Measurements from ENCODE around the gene TMEM181.

TMEM181 gene

DNA sequence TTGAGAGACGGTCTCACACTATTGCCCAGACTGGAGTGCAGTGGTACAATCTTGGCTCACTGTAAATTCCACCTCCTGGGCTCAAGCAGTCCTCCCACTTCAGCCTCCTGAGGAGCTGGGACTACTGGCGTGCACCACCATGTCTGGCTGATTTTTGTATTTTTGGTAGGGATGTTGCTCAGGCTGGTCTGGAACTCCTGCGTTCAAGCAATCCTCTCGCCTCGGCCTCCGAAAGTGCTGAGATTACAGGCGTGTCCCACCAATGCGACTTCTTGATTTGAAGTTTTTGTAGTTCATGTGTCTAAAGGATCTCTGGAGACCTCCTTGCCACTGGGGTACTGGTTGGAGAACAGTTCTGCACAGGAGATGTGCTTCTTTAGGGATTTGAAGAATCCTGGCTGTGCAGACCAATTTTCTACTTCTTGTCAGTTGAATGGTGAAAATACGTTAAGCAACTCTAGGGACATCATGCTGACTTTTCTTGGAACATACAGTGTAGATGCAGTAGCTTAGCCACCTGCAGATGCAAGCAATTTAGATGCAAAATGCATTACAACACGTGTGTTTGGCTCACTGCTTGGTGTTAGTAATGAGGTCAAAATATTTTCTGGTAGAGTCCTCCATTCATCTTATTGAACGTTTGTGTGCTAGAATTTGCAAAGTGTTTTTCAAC lies 118.2 kb downstream of the TMEM181 start:
- H3K4me1 ChIP-seq (ENCODE audit: control insufficient read depth, insufficient read depth, low read length), result no peaks in the 10 kb centered on the region
- no peaks in the 10 kb centered on the region for H3K36me3 ChIP-seq (ENCODE audit: control insufficient read depth in 2 of 2, insufficient read depth in 2 of 2, low read length in 2 of 2)
- no peaks in the 10 kb centered on the region for H3K9me3 ChIP-seq (ENCODE audit: control insufficient read depth in 2 of 2, low read length in 2 of 2)
- H3K9ac ChIP-seq (ENCODE audit: low read length in 2 of 2), result no peak overlapping the region
- H3K27ac ChIP-seq (ENCODE audit: low read length), result no peak overlapping the region
- no peaks in the 10 kb centered on the region for H3K27me3 ChIP-seq (ENCODE audit: control insufficient read depth in 1 of 2, insufficient read depth in 2 of 2, low read length in 2 of 2)
- H3K4me3 ChIP-seq (ENCODE audit: low read length in 2 of 2), result no peak overlapping the region

DNA sequence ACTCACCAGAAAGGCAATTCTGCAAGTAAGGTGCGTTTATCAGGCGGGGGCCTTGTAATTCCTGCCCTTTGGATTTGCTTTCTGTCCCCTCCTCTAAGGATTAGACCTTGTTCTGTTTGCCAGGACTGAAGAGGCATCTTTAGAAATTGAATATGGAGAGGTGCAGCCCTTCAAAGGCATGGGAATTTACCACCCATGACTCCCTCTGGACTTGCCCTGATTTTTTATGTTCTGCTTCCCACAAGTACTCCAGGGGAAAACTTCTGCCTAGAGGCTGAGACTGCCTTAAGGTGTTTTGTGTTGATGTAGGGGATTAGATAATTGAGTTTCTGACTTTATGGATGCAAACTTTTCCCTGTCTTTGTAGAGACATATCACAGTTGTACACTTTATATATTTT lies 120.1 kb downstream of the TMEM181 start:
- Histone ChIP-seq H3K27ac (ENCODE audit: low read length) (no peak overlapping the region), H3K9me3 (ENCODE audit: control insufficient read depth in 2 of 2, low read length in 2 of 2) (no peaks in the 10 kb centered on the region), H3K36me3 (ENCODE audit: control insufficient read depth in 2 of 2, insufficient read depth in 2 of 2, low read length in 2 of 2) (no peaks in the 10 kb centered on the region), H3K4me3 (ENCODE audit: low read length in 2 of 2) (no peak overlapping the region), H3K27me3 (ENCODE audit: control insufficient read depth in 1 of 2, insufficient read depth in 2 of 2, low read length in 2 of 2) (no peaks in the 10 kb centered on the region), H3K4me1 (ENCODE audit: control insufficient read depth, insufficient read depth, low read length) (no peaks in the 10 kb centered on the region), H3K9ac (ENCODE audit: low read length in 2 of 2) (no peak overlapping the region)

DNA sequence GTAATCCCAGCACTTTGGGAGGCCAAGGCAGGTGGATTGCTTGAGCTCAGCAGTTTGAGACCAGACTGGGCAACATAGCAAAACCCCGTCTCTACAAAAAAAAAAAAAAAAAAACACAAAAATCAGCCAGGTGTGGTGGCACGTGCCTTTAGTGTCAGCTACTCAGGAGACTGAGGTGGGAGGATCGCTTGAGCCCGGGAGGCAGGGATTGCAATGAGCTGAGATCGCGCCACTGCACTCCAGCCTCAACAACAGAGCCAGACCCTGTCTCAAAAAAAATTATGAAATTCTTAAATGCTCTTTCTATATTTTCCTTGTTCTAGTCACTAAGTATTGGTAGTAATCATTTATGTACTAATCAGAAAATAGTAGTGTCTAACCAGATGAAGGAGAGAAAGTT lies 120.6 kb downstream of the TMEM181 start:
- no peaks in the 10 kb centered on the region for H3K27me3 ChIP-seq (ENCODE audit: control insufficient read depth in 1 of 2, insufficient read depth in 2 of 2, low read length in 2 of 2)

DNA sequence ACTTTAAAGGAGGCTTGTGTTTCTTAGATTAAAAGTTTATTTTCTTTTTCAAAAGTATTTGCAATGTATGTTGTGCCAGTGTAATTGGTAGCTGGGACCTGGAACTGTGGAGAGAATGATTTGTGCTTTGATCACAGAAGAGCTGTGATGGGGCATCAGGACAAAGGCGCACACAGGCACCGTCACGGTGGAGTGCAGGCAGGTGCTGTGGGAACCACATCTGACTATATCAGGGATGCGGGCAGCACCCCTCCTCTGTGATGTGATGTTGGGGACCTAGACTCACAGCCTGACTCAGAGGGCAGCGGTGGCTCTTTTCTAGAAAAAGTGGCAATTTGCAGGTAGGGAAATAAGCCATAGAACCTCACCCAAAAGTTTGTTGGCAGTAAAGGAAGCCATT lies 124.4 kb downstream of the TMEM181 start:
- Histone ChIP-seq H3K4me1 (ENCODE audit: control insufficient read depth, insufficient read depth, low read length) (no peaks in the 10 kb centered on the region), H3K36me3 (ENCODE audit: control insufficient read depth in 2 of 2, insufficient read depth in 2 of 2, low read length in 2 of 2) (no peaks in the 10 kb centered on the region), H3K9me3 (ENCODE audit: control insufficient read depth in 2 of 2, low read length in 2 of 2) (peaks cover 0 to 4% of the 10 kb centered on the region in 2 donors), H3K27ac (ENCODE audit: low read length) (no peak overlapping the region), H3K27me3 (ENCODE audit: control insufficient read depth in 1 of 2, insufficient read depth in 2 of 2, low read length in 2 of 2) (no peaks in the 10 kb centered on the region), H3K9ac (ENCODE audit: low read length in 2 of 2) (no peak overlapping the region), H3K4me3 (ENCODE audit: low read length in 2 of 2) (no peak overlapping the region)

More for the DNA sequence above, 120.6 kb downstream of the TMEM181 start:
- no peaks in the 10 kb centered on the region for H3K9me3 ChIP-seq (ENCODE audit: control insufficient read depth in 2 of 2, low read length in 2 of 2)
- no peaks in the 10 kb centered on the region for H3K4me1 ChIP-seq (ENCODE audit: control insufficient read depth, insufficient read depth, low read length)
- H3K36me3 ChIP-seq (ENCODE audit: control insufficient read depth in 2 of 2, insufficient read depth in 2 of 2, low read length in 2 of 2), result no peaks in the 10 kb centered on the region
- H3K27ac ChIP-seq (ENCODE audit: low read length), result no peak overlapping the region
- no peak overlapping the region for H3K9ac ChIP-seq (ENCODE audit: low read length in 2 of 2)
- no peak overlapping the region for H3K4me3 ChIP-seq (ENCODE audit: low read length in 2 of 2)

DNA sequence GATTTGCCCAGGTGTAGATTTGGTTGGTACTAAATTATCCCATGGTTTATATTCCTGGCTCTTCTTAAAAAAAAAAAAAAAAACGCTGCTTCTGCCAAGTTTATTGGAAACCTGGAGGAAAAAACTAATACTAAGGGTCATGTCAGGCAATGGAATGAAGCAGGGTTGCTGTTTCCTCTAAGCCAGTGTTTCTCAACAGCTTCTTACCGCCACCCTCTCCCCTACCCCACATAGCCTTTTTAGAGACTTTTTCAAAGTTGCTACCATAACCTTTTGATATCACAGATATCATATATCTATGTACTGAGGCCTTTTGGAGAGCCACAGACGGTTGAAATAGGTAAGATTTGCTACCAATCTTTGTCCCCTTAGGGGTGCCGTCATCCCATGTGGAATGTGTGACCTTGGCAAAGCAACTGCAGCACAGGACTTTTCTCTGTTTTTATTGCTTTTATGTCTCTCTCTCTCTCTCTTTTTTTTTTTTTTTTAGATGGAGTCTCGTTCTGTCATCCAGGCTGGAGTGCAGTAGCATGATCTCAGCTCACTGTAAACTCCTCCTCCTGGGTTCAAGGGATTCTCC lies 124.9 kb downstream of the TMEM181 start:
- H3K4me3 ChIP-seq (ENCODE audit: low read length in 2 of 2), result no peak overlapping the region
- no peaks in the 10 kb centered on the region for H3K27me3 ChIP-seq (ENCODE audit: control insufficient read depth in 1 of 2, insufficient read depth in 2 of 2, low read length in 2 of 2)
- no peaks in the 10 kb centered on the region for H3K4me1 ChIP-seq (ENCODE audit: control insufficient read depth, insufficient read depth, low read length)
- H3K27ac ChIP-seq (ENCODE audit: low read length), result no peak overlapping the region
- no peaks in the 10 kb centered on the region for H3K36me3 ChIP-seq (ENCODE audit: control insufficient read depth in 2 of 2, insufficient read depth in 2 of 2, low read length in 2 of 2)
- H3K9me3 ChIP-seq (ENCODE audit: control insufficient read depth in 2 of 2, low read length in 2 of 2), result peaks cover 0 to 4% of the 10 kb centered on the region in 2 donors
- no peak overlapping the region for H3K9ac ChIP-seq (ENCODE audit: low read length in 2 of 2)

Measured in stomach smooth muscle (tissue), 2 donors.